ENCODE measurements around the gene FAAP20. TPM values are rescaled to one million over a fixed set of nuclear protein-coding genes. Genes with fewer than 3 reads are reported as not detected.

FAAP20 gene
- total RNA-seq, result 10 to 100 TPM; 61.0 to 64.0 TPM

GRCh38 chr1:2194319-2194897, at the start of gene FAAP20:
Gene FAAP20 (minus strand): TSS chr1:2194772. CDS start chr1:2194749, 23 bp downstream.

GRCh38 chr1:2228157-2228594, 33.6 kb upstream of the FAAP20 start, which contains the start of gene SKI:
Gene SKI (plus strand): TSS chr1:2228319. CDS start chr1:2228767, 448 bp downstream.

Other genes starting within 250 kb of the FAAP20 start
- not detected for gene CFAP74, start 191.0 kb downstream of the FAAP20 start, total RNA-seq
- gene GABRD, start 175.4 kb downstream of the FAAP20 start, total RNA-seq, result under 1 TPM in 1 of 2 experiments, not detected in 1; 0.28 TPM
- 10 to 100 TPM; 10.3 to 12.8 TPM for gene PRKCZ, start 144.4 kb downstream of the FAAP20 start, total RNA-seq
- gene SKI, start 33.5 kb upstream of the FAAP20 start, total RNA-seq, result 10 to 100 TPM; 72.3 to 73.4 TPM
- gene MORN1, start 196.8 kb upstream of the FAAP20 start, total RNA-seq, result 1 to 10 TPM; 7.1 to 7.3 TPM
- 100 to 1,000 TPM; 130 to 132 TPM for gene RER1, start 197.1 kb upstream of the FAAP20 start, total RNA-seq
- 10 to 100 TPM in 1 of 2 experiments, 1 to 10 TPM in 1; 9.6 to 11.9 TPM for gene PEX10, start 217.8 kb upstream of the FAAP20 start, total RNA-seq